Glutamatergic neuron (in vitro differentiated cells): ENCODE results near the gene UCP2. TPM values are rescaled to one million over a fixed set of nuclear protein-coding genes. Genes with fewer than 3 reads are reported as not detected.

Source experiments
- DNase-seq: peaks from one replicate; pipeline ENCODE4 v3.0.0; 2022
- H3K27ac Mint-ChIP-seq: one replicate; pipeline ENCODE4 v1.8.0; 2020; ENCODE audit warnings: mild to moderate bottlenecking, mixed read lengths, inconsistent platforms; ENCODE audit not compliant: unreplicated experiment
- H3K27me3 Mint-ChIP-seq: one replicate; pipeline ENCODE4 v1.8.0; 2020; ENCODE audit warnings: mild to moderate bottlenecking, moderate library complexity, mixed read lengths, inconsistent platforms; ENCODE audit not compliant: unreplicated experiment
- H3K36me3 Mint-ChIP-seq: one replicate; pipeline ENCODE4 v1.8.0; 2020; ENCODE audit warnings: mild to moderate bottlenecking, mixed read lengths, inconsistent platforms; ENCODE audit not compliant: unreplicated experiment
- H3K4me1 Mint-ChIP-seq: one replicate; pipeline ENCODE4 v1.8.0; 2020; ENCODE audit warnings: mild to moderate bottlenecking, low read depth, mixed read lengths, inconsistent platforms; ENCODE audit not compliant: unreplicated experiment
- H3K4me3 Mint-ChIP-seq: one replicate; pipeline ENCODE4 v1.8.0; 2020; ENCODE audit warnings: mild to moderate bottlenecking, mixed read lengths, inconsistent platforms; ENCODE audit not compliant: unreplicated experiment
- H3K9me3 Mint-ChIP-seq: one replicate; pipeline ENCODE4 v1.8.0; 2020; ENCODE audit warnings: mild to moderate bottlenecking, moderate library complexity, mixed read lengths, inconsistent platforms; ENCODE audit not compliant: unreplicated experiment
- total RNA-seq: library from RNA; stranded (reverse); fragmentation: NEBNext Ultra II Directional; extraction: Animal tissue kit (Norgen Biotek cat#: 25700); gene quantifications from one replicate; pipeline ENCODE4 v1.2.1, GENCODE V29; 2021; ENCODE audit not compliant: unreplicated experiment
- TF ChIP-seq, protein P1 (sequence below): fragments of 200-600 bp; sonication (generic); IDR thresholded peaks from one replicate; pipeline ENCODE4 v1.5.0; 2021; ENCODE audit not compliant: partially characterized antibody, unreplicated experiment

Gene UCP2
- total RNA-seq, 1 donor from 2014 or later = 91.1 TPM

DNA sequence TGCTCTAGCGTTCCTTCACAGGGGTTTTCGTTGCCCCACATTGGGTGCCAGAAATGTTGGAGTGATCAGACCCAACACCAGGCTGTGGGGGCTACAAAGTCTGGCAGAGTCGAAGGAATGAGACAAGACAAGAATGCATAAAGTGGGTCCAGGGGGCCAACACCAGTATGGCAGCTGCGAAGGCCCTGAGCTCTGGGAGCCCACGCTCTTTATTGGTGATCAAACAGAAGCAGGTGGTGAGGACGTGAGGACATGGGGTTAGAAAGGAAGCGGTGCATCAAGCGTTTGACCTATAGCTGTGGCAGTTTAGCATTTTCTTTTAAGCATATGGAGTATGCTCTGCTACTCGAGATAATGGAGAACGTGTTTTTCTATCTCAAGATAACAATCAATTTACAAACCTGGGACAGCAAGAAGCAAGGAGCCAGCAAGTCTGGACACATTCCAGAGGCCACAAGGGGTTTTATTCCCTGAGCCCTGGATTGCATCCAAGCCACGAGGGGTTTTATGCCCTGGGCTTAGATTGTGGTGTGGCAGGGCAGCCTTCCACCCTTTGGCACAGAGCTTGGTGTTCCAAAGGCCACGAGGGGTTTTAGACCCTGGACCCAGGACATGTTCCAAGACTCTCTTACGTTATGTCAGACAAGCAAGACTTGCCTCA, 35.7 kb downstream of the UCP2 start:
- DNase-seq = no peak
- Mint-ChIP-seq H3K4me3 (no peak overlapping the region), H3K36me3 (peaks cover 12% of the 10 kb centered on the region), H3K27ac (no peak overlapping the region), H3K9me3 (peaks cover 5% of the 10 kb centered on the region), H3K4me1 (no peaks in the 10 kb centered on the region), H3K27me3 (no peaks in the 10 kb centered on the region)
- TF ChIP-seq, protein P1, sequence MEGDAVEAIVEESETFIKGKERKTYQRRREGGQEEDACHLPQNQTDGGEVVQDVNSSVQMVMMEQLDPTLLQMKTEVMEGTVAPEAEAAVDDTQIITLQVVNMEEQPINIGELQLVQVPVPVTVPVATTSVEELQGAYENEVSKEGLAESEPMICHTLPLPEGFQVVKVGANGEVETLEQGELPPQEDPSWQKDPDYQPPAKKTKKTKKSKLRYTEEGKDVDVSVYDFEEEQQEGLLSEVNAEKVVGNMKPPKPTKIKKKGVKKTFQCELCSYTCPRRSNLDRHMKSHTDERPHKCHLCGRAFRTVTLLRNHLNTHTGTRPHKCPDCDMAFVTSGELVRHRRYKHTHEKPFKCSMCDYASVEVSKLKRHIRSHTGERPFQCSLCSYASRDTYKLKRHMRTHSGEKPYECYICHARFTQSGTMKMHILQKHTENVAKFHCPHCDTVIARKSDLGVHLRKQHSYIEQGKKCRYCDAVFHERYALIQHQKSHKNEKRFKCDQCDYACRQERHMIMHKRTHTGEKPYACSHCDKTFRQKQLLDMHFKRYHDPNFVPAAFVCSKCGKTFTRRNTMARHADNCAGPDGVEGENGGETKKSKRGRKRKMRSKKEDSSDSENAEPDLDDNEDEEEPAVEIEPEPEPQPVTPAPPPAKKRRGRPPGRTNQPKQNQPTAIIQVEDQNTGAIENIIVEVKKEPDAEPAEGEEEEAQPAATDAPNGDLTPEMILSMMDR = no peak

DNA sequence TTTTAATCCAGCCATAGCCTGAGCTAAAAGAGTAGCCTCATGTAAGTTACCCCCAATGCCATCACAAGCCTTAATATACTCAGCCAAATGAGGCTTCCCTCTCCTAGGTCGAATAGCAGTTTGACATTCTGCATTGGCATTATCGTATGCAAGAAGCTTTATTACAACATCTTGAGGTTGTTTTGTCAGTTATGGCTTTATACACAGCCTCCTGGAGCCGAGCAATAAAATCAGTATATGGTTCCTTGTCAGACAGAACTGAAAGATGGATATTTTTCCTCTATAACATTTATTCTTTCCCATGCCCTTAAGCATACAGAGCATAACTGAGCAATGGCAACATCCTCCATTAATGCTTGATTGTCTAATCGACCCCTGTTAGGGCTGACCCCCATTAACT, 37.2 kb downstream of the UCP2 start:
- TF ChIP-seq, protein P1 = no peak
- no peak overlapping the region for H3K4me3 Mint-ChIP-seq
- H3K27me3 Mint-ChIP-seq = no peaks in the 10 kb centered on the region
- no peak overlapping the region for H3K27ac Mint-ChIP-seq
- no peak for DNase-seq
- H3K4me1 Mint-ChIP-seq = no peaks in the 10 kb centered on the region
- peaks cover 5% of the 10 kb centered on the region for H3K9me3 Mint-ChIP-seq
- H3K36me3 Mint-ChIP-seq = peaks cover 18% of the 10 kb centered on the region

DNA sequence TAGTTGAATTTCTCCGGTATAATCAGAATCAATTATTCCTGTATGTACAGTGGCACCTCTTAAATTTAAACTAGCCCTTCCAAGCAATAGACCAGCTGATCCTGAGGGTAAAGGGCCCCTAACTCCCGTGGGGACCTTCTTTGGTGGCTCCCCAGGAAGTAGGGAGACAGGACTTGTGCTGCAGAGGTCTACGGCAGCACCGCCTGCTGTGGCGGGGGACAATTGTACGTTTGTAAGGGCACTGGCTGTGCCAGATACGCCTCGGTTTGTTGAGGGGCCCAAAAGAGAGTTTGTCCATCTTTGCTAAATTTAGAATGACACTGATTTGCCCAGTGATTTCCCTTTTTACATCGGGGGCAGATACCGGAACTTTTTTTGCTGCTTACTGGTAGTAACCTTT, 37.7 kb downstream of the UCP2 start:
- peaks cover 18% of the 10 kb centered on the region for H3K36me3 Mint-ChIP-seq
- no peak overlapping the region for H3K4me3 Mint-ChIP-seq
- H3K4me1 Mint-ChIP-seq = no peaks in the 10 kb centered on the region
- H3K27ac Mint-ChIP-seq = no peak overlapping the region
- no peak for DNase-seq
- H3K27me3 Mint-ChIP-seq = no peaks in the 10 kb centered on the region
- peaks cover 5% of the 10 kb centered on the region for H3K9me3 Mint-ChIP-seq
- TF ChIP-seq, protein P1 = no peak

DNA sequence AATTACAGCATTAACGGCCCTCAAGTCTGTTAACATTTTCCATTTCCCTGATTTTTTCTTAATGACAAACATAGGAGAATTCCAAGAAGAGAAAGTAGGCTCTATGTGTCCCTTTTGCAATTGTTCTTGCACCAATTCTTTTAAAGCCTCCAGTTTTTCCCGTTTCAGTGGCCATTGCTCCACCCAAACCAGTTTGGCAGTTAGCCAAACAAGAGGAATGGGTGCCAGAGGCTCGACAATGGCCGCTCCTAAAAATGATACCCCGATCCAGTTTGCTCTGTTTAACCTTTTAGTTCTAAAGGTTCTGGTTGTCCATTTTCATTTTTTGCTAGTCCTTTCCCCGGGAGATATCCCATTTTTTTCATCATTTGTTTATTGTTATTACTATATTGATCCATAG, 38.6 kb downstream of the UCP2 start:
- TF ChIP-seq, protein P1 = no peak
- Mint-ChIP-seq H3K27ac (no peak overlapping the region), H3K4me3 (no peak overlapping the region), H3K9me3 (peaks cover 5% of the 10 kb centered on the region), H3K36me3 (peaks cover 18% of the 10 kb centered on the region), H3K4me1 (no peaks in the 10 kb centered on the region), H3K27me3 (no peaks in the 10 kb centered on the region)
- no peak for DNase-seq

DNA sequence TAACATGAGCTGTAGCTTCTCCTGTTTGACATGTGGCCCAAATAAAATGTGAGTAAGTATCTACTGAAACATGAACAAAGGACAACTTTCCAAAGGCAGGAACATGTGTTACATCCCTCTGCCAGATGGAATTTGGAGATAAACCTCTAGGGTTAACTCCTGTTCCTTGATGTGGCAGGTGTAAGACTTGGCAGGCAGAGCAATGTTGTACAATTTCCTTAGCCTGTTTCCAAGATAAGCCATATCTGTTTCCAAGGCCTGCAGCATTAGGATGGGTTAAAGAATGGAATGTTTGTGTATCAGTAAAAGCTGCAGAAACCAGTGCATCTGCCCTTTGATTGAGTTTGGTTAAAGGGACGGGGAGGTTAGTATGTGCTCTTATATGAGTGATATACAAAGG, 40.6 kb downstream of the UCP2 start:
- peaks cover 1% of the 10 kb centered on the region for H3K27me3 Mint-ChIP-seq
- no peak overlapping the region for H3K27ac Mint-ChIP-seq
- peaks cover 6% of the 10 kb centered on the region for H3K9me3 Mint-ChIP-seq
- no peak for DNase-seq
- TF ChIP-seq, protein P1 = no peak
- H3K4me1 Mint-ChIP-seq = no peaks in the 10 kb centered on the region
- H3K36me3 Mint-ChIP-seq = peaks cover 20% of the 10 kb centered on the region
- H3K4me3 Mint-ChIP-seq = no peak overlapping the region
